ENCODE data around the gene SLMAP.

GRCh38 chr3:57949344-57949743 is 193.2 kb downstream of the SLMAP start:
- TF ChIP-seq POLR2A (IDR thresholded peaks at IDR 0.05) (no peak), POLR2AphosphoS5 (IDR thresholded peaks at IDR 0.05) (no peak)

All from breast epithelium (tissue), 3 donors.